ENCODE data around the gene KLHL7.

GRCh38 chr7:23135755-23136154, 30.2 kb downstream of the KLHL7 start:
- TF ChIP-seq ZFX (IDR thresholded peaks at IDR 0.05) = no peak
- no peak for TF ChIP-seq CTCF (conservative IDR thresholded peaks at IDR 0.05)

Measured in C4-2B (cell line).